SU-DHL-6 (cell line): ENCODE measurements around the gene TFAP2D.

Experiments
- EZH2phosphoT487 ChIP-seq: fragments of 200-600 bp; sonication (generic), shearing (Covaris generic); conservative IDR thresholded peaks from 2 replicates; pipeline ENCODE4 v1.6.1; 2018; ENCODE audit warnings: mild to moderate bottlenecking, antibody characterized with exemption, low read length, moderate library complexity, mixed read lengths
- TF ChIP-seq, protein P1 (sequence below): fragments of 200-600 bp; sonication (generic); IDR thresholded peaks from one replicate; pipeline ENCODE4 v1.5.1; 2017; ENCODE audit warnings: antibody characterized with exemption, mild to moderate bottlenecking, low read length, moderate library complexity; ENCODE audit not compliant: insufficient read depth, poor library complexity, severe bottlenecking

DNA sequence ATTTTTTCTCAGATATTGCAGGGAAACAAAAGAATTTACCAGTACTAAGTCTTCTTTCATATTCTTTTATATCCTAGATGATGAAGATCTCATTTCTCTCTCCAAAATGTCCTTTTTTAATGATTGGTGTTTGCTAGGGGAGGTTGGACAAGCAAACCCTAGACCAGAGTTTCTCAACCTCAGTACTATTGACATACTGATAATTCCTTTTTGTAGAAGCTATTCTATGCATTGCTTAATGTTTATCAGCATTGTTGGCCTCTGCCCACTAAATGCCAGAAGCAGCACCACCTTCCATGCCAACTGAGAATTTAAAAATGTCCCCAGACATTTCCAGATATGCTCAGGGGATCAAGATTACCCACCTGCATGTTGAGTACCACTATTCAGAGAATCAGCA, 91.0 kb downstream of the TFAP2D start:
- TF ChIP-seq, protein P1, sequence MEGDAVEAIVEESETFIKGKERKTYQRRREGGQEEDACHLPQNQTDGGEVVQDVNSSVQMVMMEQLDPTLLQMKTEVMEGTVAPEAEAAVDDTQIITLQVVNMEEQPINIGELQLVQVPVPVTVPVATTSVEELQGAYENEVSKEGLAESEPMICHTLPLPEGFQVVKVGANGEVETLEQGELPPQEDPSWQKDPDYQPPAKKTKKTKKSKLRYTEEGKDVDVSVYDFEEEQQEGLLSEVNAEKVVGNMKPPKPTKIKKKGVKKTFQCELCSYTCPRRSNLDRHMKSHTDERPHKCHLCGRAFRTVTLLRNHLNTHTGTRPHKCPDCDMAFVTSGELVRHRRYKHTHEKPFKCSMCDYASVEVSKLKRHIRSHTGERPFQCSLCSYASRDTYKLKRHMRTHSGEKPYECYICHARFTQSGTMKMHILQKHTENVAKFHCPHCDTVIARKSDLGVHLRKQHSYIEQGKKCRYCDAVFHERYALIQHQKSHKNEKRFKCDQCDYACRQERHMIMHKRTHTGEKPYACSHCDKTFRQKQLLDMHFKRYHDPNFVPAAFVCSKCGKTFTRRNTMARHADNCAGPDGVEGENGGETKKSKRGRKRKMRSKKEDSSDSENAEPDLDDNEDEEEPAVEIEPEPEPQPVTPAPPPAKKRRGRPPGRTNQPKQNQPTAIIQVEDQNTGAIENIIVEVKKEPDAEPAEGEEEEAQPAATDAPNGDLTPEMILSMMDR, result no peak
- TF ChIP-seq EZH2phosphoT487, result no peak
